ENCODE results near the gene HIBCH. TPM values are rescaled to one million over a fixed set of nuclear protein-coding genes. Genes with fewer than 3 reads are reported as not detected.
A peak's percentile ranks its signal among the peaks of the same experiment; 100 is the strongest.
"Not testable (repeated sequence)": the region's sequence is repeated elsewhere in the genome, so short reads cannot be mapped to it uniquely, and the experiment has no call there.

Gene HIBCH
- total RNA-seq, 1 donor from 2014 or later, result 23.3 TPM

DNA sequence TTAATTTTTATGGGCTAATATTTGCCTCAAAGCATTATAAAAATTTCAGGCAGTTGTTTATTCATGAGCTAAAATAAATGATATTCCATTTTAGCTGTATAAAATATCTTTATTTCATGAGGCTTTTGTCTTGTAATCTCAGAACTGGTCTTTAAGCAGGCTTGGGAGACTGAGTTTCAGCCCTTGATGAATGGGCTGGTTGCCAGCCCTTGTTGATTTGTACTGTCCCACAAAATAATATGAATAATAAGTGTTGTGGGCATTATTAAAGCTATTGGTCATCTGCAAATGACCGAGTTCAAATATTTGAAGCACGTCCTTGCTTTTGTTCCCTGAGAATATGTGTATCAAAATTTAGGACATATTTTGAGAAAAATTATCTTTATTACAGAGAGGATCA, 41.9 kb upstream of the HIBCH start:
- Histone ChIP-seq H3K27me3 (no peaks in the 10 kb centered on the region), H3K27ac (no peak overlapping the region), H3K4me1 (peaks cover 30% of the 10 kb centered on the region), H3K4me3 (no peak overlapping the region), H3K9me3 (no peaks in the 10 kb centered on the region), H3K36me3 (peaks cover 8% of the 10 kb centered on the region)
- DNase-seq, result no peak
- intact Hi-C loops (cut with DNase I), result no loop called here
- ATAC-seq, result no peak
- TF ChIP-seq, protein P1, sequence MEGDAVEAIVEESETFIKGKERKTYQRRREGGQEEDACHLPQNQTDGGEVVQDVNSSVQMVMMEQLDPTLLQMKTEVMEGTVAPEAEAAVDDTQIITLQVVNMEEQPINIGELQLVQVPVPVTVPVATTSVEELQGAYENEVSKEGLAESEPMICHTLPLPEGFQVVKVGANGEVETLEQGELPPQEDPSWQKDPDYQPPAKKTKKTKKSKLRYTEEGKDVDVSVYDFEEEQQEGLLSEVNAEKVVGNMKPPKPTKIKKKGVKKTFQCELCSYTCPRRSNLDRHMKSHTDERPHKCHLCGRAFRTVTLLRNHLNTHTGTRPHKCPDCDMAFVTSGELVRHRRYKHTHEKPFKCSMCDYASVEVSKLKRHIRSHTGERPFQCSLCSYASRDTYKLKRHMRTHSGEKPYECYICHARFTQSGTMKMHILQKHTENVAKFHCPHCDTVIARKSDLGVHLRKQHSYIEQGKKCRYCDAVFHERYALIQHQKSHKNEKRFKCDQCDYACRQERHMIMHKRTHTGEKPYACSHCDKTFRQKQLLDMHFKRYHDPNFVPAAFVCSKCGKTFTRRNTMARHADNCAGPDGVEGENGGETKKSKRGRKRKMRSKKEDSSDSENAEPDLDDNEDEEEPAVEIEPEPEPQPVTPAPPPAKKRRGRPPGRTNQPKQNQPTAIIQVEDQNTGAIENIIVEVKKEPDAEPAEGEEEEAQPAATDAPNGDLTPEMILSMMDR (IDR thresholded peaks at IDR 0.05), result no peak

DNA sequence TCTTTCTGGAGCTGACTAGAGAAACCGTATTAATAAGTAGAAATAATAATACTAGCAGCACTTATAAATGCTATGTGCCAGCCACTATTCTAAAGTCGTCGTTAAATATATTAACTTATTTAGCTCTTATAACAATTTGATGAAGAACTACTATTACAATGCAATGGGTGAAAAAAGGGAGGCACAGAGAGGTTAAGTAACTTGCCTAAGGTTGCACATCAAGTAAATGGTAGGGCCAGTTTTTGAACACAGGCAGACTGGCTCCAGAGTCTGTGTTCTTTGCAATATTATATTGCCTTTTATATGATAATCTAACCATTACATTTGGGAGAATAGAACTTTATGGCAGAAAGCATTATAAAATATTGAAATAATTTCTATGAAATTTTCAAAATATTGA, 41.3 kb upstream of the HIBCH start:
- ATAC-seq (no peak), DNase-seq (no peak)
- H3K36me3 ChIP-seq, result peaks cover 8% of the 10 kb centered on the region
- no peak overlapping the region for H3K4me3 ChIP-seq
- no peak overlapping the region for H3K27ac ChIP-seq
- TF ChIP-seq, protein P1 (IDR thresholded peaks at IDR 0.05), result no peak
- no peaks in the 10 kb centered on the region for H3K27me3 ChIP-seq
- intact Hi-C loops (cut with DNase I), result no loop called here
- H3K4me1 ChIP-seq, result peaks cover 36% of the 10 kb centered on the region
- H3K9me3 ChIP-seq, result no peaks in the 10 kb centered on the region

DNA sequence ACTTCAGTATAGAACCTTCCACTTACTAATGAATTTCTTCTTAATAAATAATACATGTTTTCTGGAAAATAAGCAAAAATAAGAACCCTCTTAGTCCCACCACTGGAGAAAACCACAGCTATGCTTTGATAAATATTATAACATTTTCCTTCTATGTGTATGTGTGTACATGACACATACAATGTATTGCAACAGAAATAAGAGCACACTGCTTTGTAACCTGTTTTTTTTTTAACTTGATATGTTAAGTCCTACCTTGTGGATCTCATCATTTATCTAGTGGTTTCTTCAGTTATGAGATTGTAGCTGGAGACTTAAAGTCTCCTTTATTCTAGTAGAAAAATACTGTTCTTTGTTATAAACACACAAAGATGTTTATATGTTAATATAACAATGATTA, 40.9 kb upstream of the HIBCH start:
- TF ChIP-seq, protein P1 (IDR thresholded peaks at IDR 0.05), result no peak
- peak overlapping the region; percentile 31 for H3K4me3 ChIP-seq
- H3K36me3 ChIP-seq, result peaks cover 8% of the 10 kb centered on the region
- no peak for ATAC-seq
- no peak for DNase-seq
- H3K4me1 ChIP-seq, result peaks cover 39% of the 10 kb centered on the region
- intact Hi-C loops (cut with DNase I), result no loop called here
- peak overlapping the region; percentile 65 for H3K27ac ChIP-seq
- no peaks in the 10 kb centered on the region for H3K9me3 ChIP-seq
- no peaks in the 10 kb centered on the region for H3K27me3 ChIP-seq

DNA sequence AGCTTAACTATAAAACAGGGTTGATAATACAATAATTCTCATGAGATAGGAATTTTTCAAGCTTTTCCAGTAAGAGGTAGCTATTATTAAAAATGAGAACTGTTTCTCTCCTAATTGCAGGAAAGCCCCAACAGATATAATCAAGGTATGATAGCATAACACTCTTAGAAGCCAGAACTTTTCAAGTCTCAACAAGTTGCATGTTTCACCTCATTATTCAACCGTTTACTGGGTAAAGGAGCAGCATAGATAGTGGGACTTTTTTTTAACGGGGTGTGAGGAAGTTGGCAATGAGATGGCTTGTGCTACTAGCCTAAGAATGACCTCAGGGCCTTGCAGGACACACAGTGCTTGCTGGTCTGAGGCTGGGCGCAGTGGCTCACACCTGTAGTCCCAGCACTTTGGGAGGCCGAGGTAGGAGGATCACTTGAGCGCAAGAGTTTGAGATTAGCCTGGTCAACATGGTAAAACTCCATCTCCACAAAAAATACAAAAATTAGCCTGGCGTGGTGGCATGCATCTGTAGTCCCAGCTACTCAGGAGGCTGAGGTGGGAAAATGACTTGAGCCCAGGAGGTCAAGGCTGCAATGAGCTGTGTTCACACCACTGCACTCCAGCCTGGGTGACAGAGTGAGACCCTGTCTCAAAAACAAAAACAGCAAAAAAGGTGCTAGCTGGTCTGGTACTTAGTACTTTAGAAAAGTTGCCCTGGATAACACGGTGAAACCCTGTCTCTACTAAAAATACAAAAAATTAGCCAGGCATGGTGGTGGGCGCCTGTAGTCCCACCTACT, 39.2 kb upstream of the HIBCH start:
- DNase-seq; H3K4me3 ChIP-seq; H3K27me3 ChIP-seq; H3K36me3 ChIP-seq; H3K9me3 ChIP-seq; intact Hi-C loops (cut with DNase I): not testable (repeated sequence)
- Histone ChIP-seq H3K4me1 (peaks cover 39% of the 10 kb centered on the region), H3K27ac (peak overlapping the region; percentile 65)
- peak; percentile 39 for ATAC-seq

DNA sequence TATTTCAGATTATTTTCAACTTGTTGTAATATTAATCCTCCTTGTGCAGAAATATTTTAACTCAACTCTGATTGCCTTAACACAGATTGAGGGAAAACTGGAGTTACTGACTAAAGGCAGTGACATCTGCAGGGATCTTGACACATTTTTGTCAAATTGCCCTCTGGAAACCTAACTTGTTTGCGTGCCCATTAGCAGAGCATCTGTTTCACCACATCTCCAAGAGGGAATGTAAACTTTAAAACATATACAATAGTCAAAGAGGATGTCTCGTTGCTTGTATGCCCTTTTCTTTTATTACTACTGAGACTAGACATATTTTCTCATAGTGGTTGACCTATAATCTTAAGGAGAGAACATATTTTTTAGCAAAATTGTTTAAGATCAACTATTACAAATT, 38.0 kb upstream of the HIBCH start:
- intact Hi-C loops (cut with DNase I), result no loop called here
- no peak for DNase-seq

DNA sequence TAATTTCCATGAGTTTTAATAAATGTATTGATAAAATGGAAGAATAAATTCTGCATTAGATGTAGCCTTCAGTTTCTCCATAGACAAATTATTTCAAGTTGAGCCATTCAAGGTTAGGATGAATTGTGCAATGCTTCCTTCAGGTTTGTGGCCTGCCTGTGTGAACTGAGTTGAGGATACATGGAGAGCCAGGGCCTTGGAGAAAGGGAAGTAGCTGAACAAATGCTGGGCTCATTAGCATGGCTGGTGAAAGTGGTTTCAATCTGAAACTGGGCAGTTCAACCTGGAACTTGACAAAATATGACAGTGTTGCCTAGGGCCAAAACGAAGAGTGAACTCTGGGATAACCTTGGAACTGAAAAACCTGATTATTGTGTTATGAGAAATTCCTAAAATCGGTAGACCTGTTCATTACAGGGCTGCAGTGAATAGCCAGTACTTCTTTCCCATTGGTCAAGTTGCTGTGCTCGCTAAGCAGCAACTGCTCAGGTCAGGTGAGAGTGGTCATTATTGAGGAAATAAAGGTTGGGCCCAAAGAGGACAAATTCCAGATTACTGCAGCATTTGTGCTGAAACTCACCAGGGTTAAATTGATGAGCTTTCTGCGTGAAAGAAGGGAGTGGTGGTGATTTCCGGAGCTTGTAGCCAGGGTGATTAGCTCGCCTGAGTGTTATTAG, 36.5 kb upstream of the HIBCH start:
- TF ChIP-seq, protein P1 (IDR thresholded peaks at IDR 0.05), result no peak
- peaks cover 39% of the 10 kb centered on the region for H3K4me1 ChIP-seq
- intact Hi-C loops (cut with DNase I), result no loop called here
- DNase-seq (no peak), ATAC-seq (peak; percentile 64)
- H3K27ac ChIP-seq, result no peak overlapping the region
- no peaks in the 10 kb centered on the region for H3K27me3 ChIP-seq
- H3K4me3 ChIP-seq, result no peak overlapping the region
- H3K36me3 ChIP-seq, result no peaks in the 10 kb centered on the region
- H3K9me3 ChIP-seq, result no peaks in the 10 kb centered on the region

More for the DNA sequence above, 38.0 kb upstream of the HIBCH start:
- Histone ChIP-seq H3K27ac (no peak overlapping the region), H3K9me3 (no peaks in the 10 kb centered on the region), H3K36me3 (peaks cover 1% of the 10 kb centered on the region), H3K27me3 (no peaks in the 10 kb centered on the region), H3K4me1 (peaks cover 39% of the 10 kb centered on the region), H3K4me3 (no peak overlapping the region)
- ATAC-seq, result no peak
- TF ChIP-seq, protein P1 (IDR thresholded peaks at IDR 0.05), result no peak

Measured in upper lobe of right lung (tissue), 1 donor.